Cardiac fibroblast (primary cell): ENCODE data around the gene SNX6.
"Not testable (repeated sequence)": the region's sequence is repeated elsewhere in the genome, so short reads cannot be mapped to it uniquely, and the experiment has no call there.

Source experiments
- DNase-seq, 2 donors: peaks; one replicate each; pipeline versions ENCODE4 v3.0.0 to v3.0.0-alpha.2; 2010; ENCODE audit warnings: low read depth in 2 of 2
- H3K4me3 ChIP-seq, 2 donors: replicated peaks in 1 of 2; 1 replicate in 1 of 2; 2 replicates in 1 of 2; pipeline ENCODE4 v1.5.1; 2011; ENCODE audit warnings: low read depth in 2 of 2, low read length in 2 of 2, mild to moderate bottlenecking in 2 of 2, moderate library complexity in 1 of 2
- TF ChIP-seq, protein P1 (sequence below): IDR thresholded peaks from one replicate; pipeline ENCODE4 v1.5.1; 2011; ENCODE audit warnings: low read depth, mild to moderate bottlenecking, low read length, inconsistent platforms

The SNX6 gene

DNA sequence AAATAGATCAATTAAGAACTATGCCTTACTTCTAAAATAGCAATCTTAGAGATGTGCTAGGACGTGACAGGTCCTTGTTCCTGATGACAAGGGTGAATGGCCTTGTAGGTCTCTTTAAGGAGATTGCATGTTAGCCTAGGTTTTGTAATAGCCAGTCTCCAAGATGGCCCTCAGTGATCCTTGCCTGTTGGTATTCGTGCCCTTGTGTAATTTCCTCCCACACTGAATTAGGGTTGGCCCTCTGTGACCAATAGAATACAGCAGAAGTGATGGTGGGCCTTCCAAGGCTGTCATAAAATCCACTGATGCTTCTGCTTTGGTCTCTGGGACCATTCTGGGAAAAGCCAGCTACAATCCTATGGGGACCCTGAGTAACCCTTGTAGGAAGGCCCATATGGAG, 38.2 kb upstream of the SNX6 start:
- DNase-seq, result peak in 1 of 2 donors; percentile 40
- no peak overlapping the region for H3K4me3 ChIP-seq
- TF ChIP-seq, protein P1, sequence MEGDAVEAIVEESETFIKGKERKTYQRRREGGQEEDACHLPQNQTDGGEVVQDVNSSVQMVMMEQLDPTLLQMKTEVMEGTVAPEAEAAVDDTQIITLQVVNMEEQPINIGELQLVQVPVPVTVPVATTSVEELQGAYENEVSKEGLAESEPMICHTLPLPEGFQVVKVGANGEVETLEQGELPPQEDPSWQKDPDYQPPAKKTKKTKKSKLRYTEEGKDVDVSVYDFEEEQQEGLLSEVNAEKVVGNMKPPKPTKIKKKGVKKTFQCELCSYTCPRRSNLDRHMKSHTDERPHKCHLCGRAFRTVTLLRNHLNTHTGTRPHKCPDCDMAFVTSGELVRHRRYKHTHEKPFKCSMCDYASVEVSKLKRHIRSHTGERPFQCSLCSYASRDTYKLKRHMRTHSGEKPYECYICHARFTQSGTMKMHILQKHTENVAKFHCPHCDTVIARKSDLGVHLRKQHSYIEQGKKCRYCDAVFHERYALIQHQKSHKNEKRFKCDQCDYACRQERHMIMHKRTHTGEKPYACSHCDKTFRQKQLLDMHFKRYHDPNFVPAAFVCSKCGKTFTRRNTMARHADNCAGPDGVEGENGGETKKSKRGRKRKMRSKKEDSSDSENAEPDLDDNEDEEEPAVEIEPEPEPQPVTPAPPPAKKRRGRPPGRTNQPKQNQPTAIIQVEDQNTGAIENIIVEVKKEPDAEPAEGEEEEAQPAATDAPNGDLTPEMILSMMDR, result no peak

DNA sequence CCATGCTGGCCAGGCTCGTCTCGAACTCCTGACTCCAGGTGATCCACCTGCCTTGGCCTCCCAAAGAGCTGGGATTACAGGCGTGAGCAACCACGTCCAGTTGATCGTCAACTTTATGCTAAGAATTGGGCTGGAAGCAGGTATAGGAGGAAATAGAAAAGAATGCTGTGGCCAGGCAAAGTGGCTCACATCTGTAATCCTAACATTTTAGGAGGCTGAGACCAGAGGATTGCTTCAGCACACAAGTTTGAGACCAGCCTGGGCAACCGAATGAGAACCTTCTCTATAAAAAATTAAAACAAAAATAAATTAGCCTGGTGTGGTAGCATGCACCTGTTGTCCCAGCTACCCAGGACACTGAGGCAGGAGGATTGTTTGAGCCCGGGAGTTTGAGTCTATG, 37.1 kb upstream of the SNX6 start:
- no peak overlapping the region for H3K4me3 ChIP-seq
- TF ChIP-seq, protein P1, result no peak
- DNase-seq, result no peak

DNA sequence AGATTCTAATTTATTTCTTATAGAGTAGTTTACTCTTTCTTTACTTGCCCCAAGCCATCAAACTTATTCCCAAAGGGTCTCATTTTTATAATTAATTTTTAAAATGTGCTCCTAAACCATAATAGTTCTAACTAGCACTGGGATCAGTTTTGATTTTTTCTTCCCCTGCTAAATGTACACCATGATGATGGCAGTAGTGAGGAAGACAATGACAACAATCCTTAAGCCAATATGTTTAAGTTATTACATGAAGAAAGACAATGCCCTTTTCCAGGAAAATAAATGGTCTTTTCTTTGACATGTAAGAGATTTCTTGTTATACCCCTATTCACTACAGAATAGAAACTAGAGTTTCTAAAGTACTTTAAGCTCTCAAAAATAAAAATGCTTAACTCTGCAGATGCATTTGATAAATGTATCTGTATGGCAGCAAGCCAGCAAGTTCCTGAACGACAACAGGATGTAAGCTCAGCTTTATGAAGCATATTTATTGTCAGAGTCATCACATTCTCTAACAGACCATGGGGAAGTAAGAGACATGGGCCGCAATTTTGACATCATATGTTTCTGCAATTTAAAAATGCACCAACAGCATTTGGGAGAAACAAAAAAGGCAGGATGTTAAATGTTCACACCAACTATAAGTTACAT, 36.0 kb upstream of the SNX6 start:
- H3K4me3 ChIP-seq, result no peak overlapping the region
- peak; percentile 91 to 96 for DNase-seq
- TF ChIP-seq, protein P1, result no peak

DNA sequence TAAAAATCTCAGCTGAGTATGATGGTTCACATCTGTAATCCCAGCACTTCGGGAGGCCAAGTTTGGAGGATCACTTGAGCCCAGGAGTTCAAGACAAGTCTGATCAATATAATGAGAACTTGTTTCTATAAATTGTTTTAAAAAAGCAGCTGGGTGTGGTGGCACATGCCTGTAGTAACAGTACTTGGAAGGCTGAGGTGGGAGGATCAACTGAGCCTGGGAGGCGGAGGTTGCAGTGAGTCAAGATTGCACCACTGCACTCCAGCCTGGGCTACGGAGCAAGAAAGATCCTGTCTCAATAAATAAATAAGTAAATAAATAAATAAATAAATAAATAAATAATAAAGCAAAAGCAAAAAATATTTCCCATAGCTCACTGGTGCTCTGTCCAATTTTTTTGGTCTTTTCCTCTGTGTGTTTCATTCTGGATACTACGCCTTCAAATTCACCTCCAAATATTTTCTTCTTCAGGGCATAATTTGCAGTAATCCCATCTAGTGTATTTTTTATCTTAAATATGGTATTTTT, 32.7 kb upstream of the SNX6 start:
- DNase-seq, result peak; percentile 13 to 64
- TF ChIP-seq, protein P1, result no peak

DNA sequence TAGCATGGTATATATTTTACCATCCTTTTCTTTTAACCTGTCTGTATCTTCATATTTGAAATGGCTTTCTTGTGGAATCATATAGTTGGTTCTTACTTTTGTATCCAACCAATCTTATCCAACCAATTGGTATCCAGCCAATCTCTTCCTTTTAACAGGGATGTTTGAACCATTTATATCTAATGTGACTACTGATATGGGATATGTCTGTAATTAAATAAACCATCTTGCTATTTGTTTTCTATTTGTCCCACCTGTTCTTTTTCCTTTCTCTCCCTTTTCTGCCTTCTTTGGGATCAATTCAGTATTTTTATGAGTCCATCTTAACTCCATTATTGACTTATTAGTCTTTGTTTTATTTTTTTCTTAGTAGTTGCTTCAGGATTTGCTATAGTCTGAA, 30.8 kb upstream of the SNX6 start:
- no peak for DNase-seq
- no peak overlapping the region for H3K4me3 ChIP-seq
- TF ChIP-seq, protein P1, result no peak

More for the DNA sequence above, 32.7 kb upstream of the SNX6 start:
- H3K4me3 ChIP-seq, result no peak overlapping the region

DNA sequence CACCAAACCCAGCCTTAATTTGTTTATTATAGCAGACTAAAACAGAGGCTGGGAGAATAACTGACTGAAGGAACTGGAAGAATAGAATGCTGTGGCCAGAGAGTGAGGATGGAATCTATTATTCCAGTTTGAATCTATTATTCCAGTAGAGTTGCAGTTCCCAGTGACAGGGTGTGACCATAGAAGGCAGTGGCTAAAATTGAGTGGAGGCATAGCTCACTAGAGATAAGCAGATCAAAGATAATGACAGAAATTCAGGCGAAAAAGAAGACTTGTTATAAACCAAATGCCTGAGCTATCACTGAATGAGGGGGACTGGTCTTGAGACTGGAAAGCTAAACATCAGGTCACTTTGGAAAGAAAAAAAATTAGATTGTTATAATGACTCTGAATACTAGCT, 26.0 kb upstream of the SNX6 start:
- DNase-seq, result no peak
- H3K4me3 ChIP-seq, result no peak overlapping the region
- TF ChIP-seq, protein P1, result no peak

DNA sequence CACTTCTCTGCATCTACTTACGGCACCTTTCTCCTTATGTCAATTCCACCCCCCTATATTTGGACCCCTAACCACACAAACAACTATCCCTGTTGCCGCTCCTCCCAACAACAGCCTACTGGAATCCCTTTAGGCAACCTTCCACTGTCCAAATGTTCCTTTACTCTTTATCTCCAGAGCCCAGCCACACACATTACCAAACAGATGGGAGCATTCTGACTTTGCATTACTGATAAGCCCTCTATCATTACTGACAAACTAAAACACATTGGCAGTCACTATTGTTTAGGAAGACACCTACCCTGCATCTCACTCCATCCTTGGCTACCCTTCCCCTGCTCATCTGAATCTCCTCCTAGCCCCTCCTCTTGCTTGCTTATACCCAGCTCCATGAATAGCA, 23.1 kb upstream of the SNX6 start:
- H3K4me3 ChIP-seq, DNase-seq: not testable (repeated sequence)

DNA sequence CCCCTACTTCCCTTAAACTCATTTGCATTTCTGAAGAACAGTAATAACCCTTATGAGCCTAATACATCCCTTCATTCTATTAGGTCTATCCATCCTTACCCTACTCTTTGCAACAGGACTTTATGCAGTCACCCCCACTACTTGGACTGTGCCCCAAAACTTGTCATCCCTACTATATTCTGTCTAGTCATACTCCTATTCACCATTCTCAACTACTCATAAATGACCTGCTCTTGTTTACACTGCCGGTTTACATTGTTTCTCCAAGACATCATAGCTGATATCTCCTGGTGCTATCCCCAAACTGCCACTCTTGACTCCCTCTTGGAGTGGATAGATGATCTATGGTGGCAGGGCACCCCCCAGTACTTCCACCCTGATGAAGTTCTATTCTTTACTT, 22.4 kb upstream of the SNX6 start:
- DNase-seq, result peak in 1 of 2 donors; percentile 6
- H3K4me3 ChIP-seq, result not testable (repeated sequence)
